Stimulated activated CD8-positive, alpha-beta memory T cell treated with anti-CD3 and anti-CD28 coated beads, Interleukin-15, amount 100 ng/mL, for 24 hours (primary cell): ENCODE results near the gene AK3.

Source experiments
- DNase-seq: peaks from one replicate; pipeline ENCODE4 v3.0.0-alpha.2; 2020; ENCODE audit warnings: low read depth

AK3 gene

GRCh38 chr9:4748612-4749011 lies 7.6 kb upstream of the AK3 start:
- no peak for DNase-seq

GRCh38 chr9:4746278-4747030 lies 5.5 kb upstream of the AK3 start:
- DNase-seq: no peak

GRCh38 chr9:4743131-4743875 lies 2.3 kb upstream of the AK3 start:
- no peak for DNase-seq

- no peak for DNase-seq
Measured at GRCh38 chr9:4742246-4742645, 1.2 kb upstream of the AK3 start.

DNA sequence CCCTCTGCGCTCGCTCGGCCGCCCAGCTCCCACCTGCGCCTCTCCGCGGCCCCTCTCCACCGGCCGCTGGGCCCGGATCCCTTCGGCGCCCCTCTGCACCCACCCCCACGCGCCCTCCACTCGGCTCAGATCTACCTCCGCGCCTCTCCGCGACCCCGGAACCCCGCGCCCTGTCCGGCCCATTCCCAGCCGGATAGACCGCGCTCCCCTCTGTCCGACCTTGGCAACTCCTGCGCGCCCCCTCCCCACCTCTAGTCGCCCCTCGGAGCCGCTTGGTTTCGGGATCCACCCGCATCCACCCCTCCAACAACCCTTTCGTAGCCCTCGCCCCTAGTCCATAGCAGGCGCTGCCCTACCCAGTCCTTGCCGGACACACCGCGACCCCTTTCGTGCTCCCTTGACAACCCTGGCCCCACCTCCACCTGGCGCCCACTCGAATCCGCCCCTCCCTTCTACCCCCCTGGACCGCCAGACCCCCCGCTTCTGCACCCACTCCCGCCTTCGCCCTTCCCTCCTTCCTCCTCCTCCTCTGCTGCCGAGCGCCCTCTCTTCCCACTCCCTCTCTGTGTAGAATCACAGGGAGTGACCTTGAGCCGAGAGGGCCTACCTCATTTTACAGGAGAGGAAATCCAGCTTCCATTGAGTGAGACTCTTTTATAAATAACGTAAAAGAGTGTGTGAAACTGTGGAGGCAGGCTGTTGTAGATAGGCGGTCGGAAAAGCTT lies 525 bp upstream of the AK3 start:
- no peak for DNase-seq

GRCh38 chr9:4740388-4740637 lies 689 bp downstream of the AK3 start:
- DNase-seq: no peak

DNA sequence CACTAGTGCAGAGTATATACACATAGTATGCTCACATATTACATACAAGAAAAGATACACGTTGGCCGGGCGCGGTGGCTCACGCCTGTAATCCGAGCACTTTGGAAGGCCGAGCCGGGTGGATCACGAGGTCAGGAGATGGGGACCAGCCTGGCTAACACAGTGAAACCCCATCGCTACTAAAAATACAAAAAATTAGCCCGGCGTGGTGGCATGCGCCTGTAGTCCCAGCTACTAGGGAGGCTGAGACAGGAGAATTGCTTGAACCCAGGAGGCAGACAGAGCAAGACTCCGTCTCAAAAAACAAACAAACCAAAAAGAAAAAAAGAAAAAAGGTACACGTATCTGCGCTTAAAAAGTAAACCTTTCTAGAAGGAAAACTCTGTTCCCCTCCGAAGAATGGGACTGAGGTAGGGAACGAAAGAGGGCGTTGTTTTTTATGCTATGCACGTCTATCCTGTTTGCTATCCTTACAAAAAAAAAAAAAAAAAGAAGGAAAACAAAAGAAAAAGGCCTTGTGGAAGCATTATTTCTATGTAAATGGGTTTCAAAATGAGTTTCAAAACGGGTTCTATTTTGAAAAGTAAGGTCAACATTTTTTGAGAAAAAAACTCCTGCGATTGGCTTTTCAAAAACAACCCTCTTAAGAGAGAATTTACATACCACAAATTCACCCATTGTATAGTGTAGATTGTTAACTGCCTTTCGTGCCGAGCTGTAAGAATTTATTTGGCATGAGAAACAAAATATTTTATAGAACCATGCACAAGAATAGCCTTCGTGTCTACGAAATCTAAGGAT lies 1.2 kb downstream of the AK3 start:
- no peak for DNase-seq

- no peak for DNase-seq
Measured at GRCh38 chr9:4738866-4739586, 2.0 kb downstream of the AK3 start.

- no peak for DNase-seq
Measured at GRCh38 chr9:4734150-4734549, 6.9 kb downstream of the AK3 start.

DNA sequence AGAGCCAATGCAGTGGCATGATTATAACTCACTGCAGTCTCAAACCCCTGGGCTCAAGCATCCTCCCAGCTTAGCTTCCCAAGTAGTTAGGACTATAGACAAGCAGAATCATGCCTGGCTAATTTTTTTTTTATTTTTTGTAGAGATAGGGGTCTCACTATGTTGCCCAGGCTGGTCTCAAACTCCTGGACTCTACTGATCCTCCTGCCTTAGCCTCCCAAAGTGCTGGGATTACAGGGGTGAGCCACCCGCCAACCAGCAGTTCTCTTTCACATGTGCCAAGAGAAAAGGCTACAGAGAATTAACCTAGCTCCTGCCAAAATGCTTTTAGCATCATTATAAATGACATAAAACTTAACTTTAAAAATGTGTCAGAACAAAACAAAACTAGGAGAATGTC lies 8.1 kb downstream of the AK3 start:
- no peak for DNase-seq

- no peak for DNase-seq
Measured at GRCh38 chr9:4727593-4727992, 13.4 kb downstream of the AK3 start.

DNA sequence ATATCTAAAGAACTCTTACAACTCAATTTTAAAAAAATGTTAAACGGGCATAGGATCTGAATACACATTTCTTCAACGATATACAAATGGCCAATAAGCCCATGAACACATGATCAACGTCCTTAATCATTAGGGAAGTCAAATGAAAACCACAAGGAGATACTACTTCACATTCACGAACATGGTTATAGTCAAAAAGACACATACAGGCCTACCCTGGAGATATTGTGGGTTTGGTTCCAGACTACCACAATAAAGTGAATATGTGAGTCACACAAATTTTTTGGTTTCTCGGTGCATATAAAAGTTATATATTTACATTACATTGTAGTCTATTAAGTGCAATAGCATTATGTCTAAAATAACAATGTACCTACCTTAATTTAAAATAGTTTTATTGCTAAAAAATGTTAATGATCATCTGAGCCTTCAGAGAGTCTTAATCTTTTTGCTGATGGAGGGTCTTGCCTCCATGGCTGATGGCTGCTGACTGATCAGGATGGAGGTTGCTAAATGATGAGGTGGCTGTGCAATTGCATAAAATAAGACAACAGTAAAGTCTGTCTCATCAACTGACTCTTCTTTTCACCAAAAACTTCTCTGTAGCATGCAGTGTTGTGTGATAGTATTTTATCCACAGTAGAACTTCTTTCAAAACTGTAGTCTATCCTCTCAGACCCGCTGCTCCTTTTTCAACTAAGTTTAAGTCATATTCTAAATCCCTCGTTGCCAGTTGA lies 15.1 kb downstream of the AK3 start:
- DNase-seq: no peak

- no peak for DNase-seq
Measured at GRCh38 chr9:4721736-4722135, 19.3 kb downstream of the AK3 start.

- no peak for DNase-seq
Measured at GRCh38 chr9:4718911-4719310, 22.1 kb downstream of the AK3 start.

- no peak for DNase-seq
Measured at GRCh38 chr9:4717815-4718214, 23.2 kb downstream of the AK3 start.

DNA sequence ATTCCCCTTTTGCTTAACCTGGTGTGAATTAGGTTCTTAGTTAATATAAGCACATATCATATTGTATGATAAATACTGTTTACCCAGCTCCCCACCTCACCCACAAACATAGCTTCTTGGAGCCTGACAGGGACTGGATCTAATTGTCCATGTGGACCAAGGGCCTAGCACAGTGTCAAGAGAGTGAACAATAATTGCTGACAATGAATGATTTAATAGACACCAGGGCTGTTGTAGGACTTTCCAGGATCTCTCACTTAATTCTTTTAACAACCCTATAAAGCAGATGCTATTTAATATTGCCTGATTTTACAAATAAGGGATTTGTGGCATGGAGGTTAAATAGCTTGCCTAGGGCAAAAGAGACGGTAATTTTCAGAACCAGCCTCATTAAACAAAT lies 24.8 kb downstream of the AK3 start:
- DNase-seq: no peak

GRCh38 chr9:4714266-4715016 lies 26.6 kb downstream of the AK3 start:
- DNase-seq: no peak

- DNase-seq: no peak
Measured at GRCh38 chr9:4713849-4714248, 27.2 kb downstream of the AK3 start.

DNA sequence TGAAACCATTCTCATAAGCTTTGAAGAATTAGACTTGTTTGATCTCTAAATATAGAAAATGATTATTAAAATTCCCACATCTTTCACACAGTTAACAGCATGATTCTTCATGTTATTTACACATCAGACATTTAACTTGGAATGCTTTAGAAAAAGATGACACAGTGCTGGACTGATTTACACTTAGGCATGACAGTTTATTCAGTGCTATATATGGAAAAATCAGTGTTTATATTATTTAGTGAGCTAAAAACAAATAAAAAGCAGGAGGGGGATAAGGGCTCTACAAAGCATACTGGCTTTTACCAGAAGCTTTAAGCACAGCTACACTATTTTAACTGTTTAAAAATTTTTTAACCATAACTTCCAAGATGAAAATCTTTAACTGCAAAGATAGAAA lies 31.6 kb downstream of the AK3 start:
- DNase-seq: no peak

DNA sequence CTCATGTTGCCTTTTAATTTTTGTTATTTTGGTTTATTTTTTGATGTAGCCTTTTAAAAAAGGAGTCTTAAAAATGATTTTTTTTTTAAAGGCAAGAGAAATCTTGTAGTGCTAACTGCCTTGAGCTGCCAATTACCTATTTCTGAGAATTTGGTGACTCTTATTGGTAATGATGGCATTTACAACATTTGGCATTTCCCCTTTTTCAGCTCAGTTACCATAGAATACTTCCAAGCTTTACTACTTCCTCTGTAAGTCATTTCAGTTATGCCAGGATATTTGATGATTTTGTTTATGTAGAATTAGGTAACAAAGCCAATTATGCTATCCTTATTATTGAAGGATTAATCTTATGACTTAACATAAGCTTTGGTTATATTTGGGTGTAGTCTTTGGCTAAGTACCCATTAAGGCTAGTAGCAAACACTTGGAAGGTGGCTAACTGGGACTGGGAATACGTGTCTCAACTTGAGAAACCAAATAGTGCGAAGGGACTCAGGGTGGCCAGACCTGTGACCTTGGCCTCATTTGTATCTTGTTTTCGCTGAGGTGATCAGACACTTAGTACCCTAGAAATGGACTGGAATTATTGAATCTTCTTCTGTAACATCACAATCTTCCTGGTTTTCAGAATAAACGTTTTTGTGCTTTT lies 33.9 kb downstream of the AK3 start:
- no peak for DNase-seq
